ENCODE results near the gene SEPTIN5.

GRCh38 chr22:19693981-19694670, 20.2 kb upstream of the SEPTIN5 start:
- TF ChIP-seq KDM1A (IDR thresholded peaks at IDR 0.05; ENCODE audit: low read depth) (no peak), MAZ (IDR thresholded peaks at IDR 0.05; ENCODE audit: borderline replicate concordance, low read depth, low read length) (no peak), CTCF (IDR thresholded peaks at IDR 0.05) (no peak), SREBF2 (IDR thresholded peaks at IDR 0.05) (no peak), POLR2A (IDR thresholded peaks at IDR 0.05; ENCODE audit: low read length) (no peak)

Measured in A549 (cell line).